A673 (cell line): ENCODE results near the gene HTR2A. TPM values are rescaled to one million over a fixed set of nuclear protein-coding genes. Genes with fewer than 3 reads are reported as not detected.

Source experiments
- BruUV-seq: library from RNA; stranded (reverse); fragments of 400-500 nt; replicated peaks from 2 replicates; lab custom pipeline; 2021; lab: Mats Ljungman, UMichigan
- CTCF ChIA-PET: fragments of 300-600 bp; sonication (Branson Sonifier 250); formaldehyde crosslinking; loops from one replicate; lab custom pipeline; 2022; ENCODE audit warnings: antibody characterized with exemption; lab: Charles Lee
- POLR2A ChIA-PET: fragments of 300-600 bp; sonication (Branson Sonifier 250); formaldehyde crosslinking; loops from one replicate; lab custom pipeline; 2022; ENCODE audit warnings: antibody characterized with exemption; ENCODE audit not compliant: low non-redundant PET; lab: Charles Lee
- DNase-seq: peaks from one replicate; pipeline ENCODE4 v3.0.0-alpha.2; 2015; ENCODE audit warnings: low spot score
- H3K27ac ChIP-seq: fragments of 200-600 bp; sonication (generic); 2 replicates; pipeline ENCODE4 v1.5.1; 2016; ENCODE audit warnings: mixed run types, low read depth, mild to moderate bottlenecking, mixed read lengths, antibody characterized with exemption, low read length; ENCODE audit not compliant: poor library complexity, severe bottlenecking
- H3K27me3 ChIP-seq: fragments of 200-600 bp; sonication (generic); replicated peaks from 2 replicates; pipeline ENCODE4 v1.6.1; 2017; ENCODE audit warnings: mixed run types, low read depth, mild to moderate bottlenecking, mixed read lengths, antibody characterized with exemption, low read length; ENCODE audit not compliant: insufficient read depth, poor library complexity
- H3K36me3 ChIP-seq: fragments of 200-600 bp; sonication (generic); 2 replicates; pipeline ENCODE4 v1.6.1; 2016; ENCODE audit warnings: mixed run types, mild to moderate bottlenecking, mixed read lengths, antibody characterized with exemption, low read length; ENCODE audit not compliant: insufficient read depth, poor library complexity, severe bottlenecking
- H3K4me1 ChIP-seq: fragments of 200-600 bp; sonication (generic); 2 replicates; pipeline ENCODE4 v1.6.1; 2017; ENCODE audit warnings: mixed run types, mild to moderate bottlenecking, mixed read lengths, antibody characterized with exemption, low read length; ENCODE audit not compliant: insufficient read depth, poor library complexity, severe bottlenecking
- H3K4me3 ChIP-seq: fragments of 200-600 bp; sonication (generic); 2 replicates; pipeline ENCODE4 v1.5.1; 2016; ENCODE audit warnings: low read depth, mixed run types, mild to moderate bottlenecking, mixed read lengths, low read length; ENCODE audit not compliant: poor library complexity, severe bottlenecking
- H3K9me3 ChIP-seq: fragments of 200-600 bp; sonication (generic); 2 replicates; pipeline ENCODE4 v1.6.1; 2016; ENCODE audit warnings: mixed run types, low read depth, mild to moderate bottlenecking, mixed read lengths, antibody characterized with exemption, low read length; ENCODE audit not compliant: poor library complexity, severe bottlenecking
- EZH2 ChIP-seq: fragments of 200-600 bp; sonication (generic); IDR thresholded peaks from 2 replicates; pipeline ENCODE4 v1.6.1; 2017; ENCODE audit warnings: borderline replicate concordance, low read depth, mild to moderate bottlenecking, mixed read lengths, antibody characterized with exemption, low read length; ENCODE audit not compliant: poor library complexity, severe bottlenecking
- intact Hi-C: fragments of 100-400 bp; cut with micrococcal nuclease; formaldehyde crosslinking; loops from one replicate; pipeline ENCODE4 v1.10.0; 2022; ENCODE audit not compliant: unreplicated experiment
- total RNA-seq: library from RNA; stranded (reverse); gene quantifications from 2 replicates; pipeline ENCODE4 v1.2.3, GENCODE V29; 2021
- TF ChIP-seq, protein P1 (sequence below): fragments of 300-800, 200-600 bp; sonication (generic); conservative IDR thresholded peaks from 2 replicates; pipeline ENCODE4 v1.5.1; 2017; ENCODE audit warnings: low read depth, mild to moderate bottlenecking, antibody characterized with exemption, low read length, moderate library complexity, mixed read lengths

HTR2A gene
- total RNA-seq, 1 experiment from 2014 or later, result not detected

DNA sequence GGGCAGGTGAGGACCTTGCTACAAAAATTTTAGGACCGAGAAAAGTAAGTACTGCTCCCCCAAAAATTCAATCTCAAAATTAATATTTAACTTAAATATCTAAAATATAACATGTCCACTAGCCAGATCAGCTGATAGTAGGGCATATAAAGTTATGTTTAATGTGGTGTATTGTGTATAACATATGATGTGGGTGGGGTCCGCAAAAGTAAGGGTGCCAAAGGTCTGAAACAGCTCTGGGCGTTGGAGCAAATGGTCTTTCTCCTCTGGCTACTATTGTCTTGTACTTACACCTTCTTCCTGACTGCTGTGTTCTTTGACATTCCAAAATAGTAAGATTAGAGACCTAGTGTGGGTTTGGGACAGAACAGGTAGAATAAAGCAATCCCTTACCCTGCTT, 41.2 kb downstream of the HTR2A start:
- no peak overlapping the region for H3K4me3 ChIP-seq
- H3K4me1 ChIP-seq, result no peaks in the 10 kb centered on the region
- H3K27ac ChIP-seq, result no peak overlapping the region
- TF ChIP-seq, protein P1, sequence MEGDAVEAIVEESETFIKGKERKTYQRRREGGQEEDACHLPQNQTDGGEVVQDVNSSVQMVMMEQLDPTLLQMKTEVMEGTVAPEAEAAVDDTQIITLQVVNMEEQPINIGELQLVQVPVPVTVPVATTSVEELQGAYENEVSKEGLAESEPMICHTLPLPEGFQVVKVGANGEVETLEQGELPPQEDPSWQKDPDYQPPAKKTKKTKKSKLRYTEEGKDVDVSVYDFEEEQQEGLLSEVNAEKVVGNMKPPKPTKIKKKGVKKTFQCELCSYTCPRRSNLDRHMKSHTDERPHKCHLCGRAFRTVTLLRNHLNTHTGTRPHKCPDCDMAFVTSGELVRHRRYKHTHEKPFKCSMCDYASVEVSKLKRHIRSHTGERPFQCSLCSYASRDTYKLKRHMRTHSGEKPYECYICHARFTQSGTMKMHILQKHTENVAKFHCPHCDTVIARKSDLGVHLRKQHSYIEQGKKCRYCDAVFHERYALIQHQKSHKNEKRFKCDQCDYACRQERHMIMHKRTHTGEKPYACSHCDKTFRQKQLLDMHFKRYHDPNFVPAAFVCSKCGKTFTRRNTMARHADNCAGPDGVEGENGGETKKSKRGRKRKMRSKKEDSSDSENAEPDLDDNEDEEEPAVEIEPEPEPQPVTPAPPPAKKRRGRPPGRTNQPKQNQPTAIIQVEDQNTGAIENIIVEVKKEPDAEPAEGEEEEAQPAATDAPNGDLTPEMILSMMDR, result no peak
- no peak for TF ChIP-seq EZH2
- ChIA-PET POLR2A (no interaction called here), CTCF (no interaction called here)
- no peaks in the 10 kb centered on the region for H3K36me3 ChIP-seq
- no peaks in the 10 kb centered on the region for H3K9me3 ChIP-seq
- intact Hi-C loops, result no loop called here
- DNase-seq, result no peak
- no TSS peak for BruUV-seq
- H3K27me3 ChIP-seq, result no peaks in the 10 kb centered on the region

DNA sequence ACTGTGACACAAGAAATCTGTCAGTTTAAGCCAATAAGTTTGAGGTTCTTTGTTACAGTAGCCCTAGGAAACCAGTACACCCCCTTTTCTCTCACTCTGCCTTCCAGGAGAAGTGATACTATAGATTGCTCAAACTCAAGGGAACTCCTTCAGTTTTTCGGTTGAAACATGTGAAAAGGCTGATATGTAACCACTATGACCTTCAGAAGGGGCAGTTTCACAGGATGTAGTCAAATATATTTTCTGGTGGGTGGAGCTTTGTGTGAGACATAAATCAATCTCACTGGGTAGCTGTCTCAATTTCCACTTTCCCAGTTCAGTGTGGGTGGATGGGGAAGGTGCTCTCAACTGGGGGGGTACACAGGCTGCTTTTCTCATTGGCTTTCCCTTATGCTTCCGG, 41.7 kb downstream of the HTR2A start:
- no peaks in the 10 kb centered on the region for H3K27me3 ChIP-seq
- no peak for DNase-seq
- intact Hi-C loops, result no loop called here
- BruUV-seq, result no TSS peak
- no peaks in the 10 kb centered on the region for H3K36me3 ChIP-seq
- no peaks in the 10 kb centered on the region for H3K9me3 ChIP-seq
- H3K4me3 ChIP-seq, result no peak overlapping the region
- no peak overlapping the region for H3K27ac ChIP-seq
- TF ChIP-seq, protein P1, result no peak
- no peak for TF ChIP-seq EZH2
- no peaks in the 10 kb centered on the region for H3K4me1 ChIP-seq
- POLR2A ChIA-PET, result no interaction called here
- CTCF ChIA-PET, result no interaction called here

DNA sequence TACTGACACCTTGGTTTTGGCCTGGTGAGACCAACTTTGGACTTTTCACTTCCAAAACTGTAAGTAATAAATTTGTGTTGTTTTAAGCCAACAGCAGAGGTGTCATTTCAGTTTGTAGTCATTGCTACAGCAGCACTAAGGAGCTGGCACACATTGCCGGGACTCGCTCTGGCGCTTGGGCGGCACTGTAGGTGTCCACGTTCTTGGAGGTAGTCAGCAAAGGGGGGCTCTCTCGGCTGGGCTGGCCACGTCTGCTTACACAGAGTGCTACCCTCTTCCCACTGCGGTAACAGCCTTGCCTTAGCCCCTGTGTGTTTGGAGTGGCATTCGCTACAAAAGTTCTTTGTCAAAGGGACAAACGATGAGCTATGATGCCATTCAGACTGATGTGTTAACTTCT, 44.7 kb downstream of the HTR2A start:
- CTCF ChIA-PET, result no interaction called here
- POLR2A ChIA-PET, result no interaction called here
- no peaks in the 10 kb centered on the region for H3K36me3 ChIP-seq
- H3K9me3 ChIP-seq, result no peaks in the 10 kb centered on the region
- H3K27ac ChIP-seq, result no peak overlapping the region
- no TSS peak for BruUV-seq
- intact Hi-C loops, result no loop called here
- H3K4me1 ChIP-seq, result no peaks in the 10 kb centered on the region
- TF ChIP-seq, protein P1, result no peak
- no peak for TF ChIP-seq EZH2
- no peak overlapping the region for H3K4me3 ChIP-seq
- no peak for DNase-seq
- no peaks in the 10 kb centered on the region for H3K27me3 ChIP-seq
